Testis (tissue), 3 donors: ENCODE measurements around the gene MPPED1. TPM values are rescaled to one million over a fixed set of nuclear protein-coding genes. Genes with fewer than 3 reads are reported as not detected.

Experiments
- DNase-seq: peaks from one replicate; pipeline ENCODE4 v3.0.0-alpha.2; 2019
- H3K27ac ChIP-seq, 2 donors: fragments of 200-600 bp; sonication (generic); one replicate each; pipeline ENCODE4 v1.5.1; 2019
- H3K27me3 ChIP-seq: fragments of 200-600 bp; sonication (generic); one replicate; pipeline ENCODE4 v1.5.1; 2019
- H3K36me3 ChIP-seq: fragments of 200-600 bp; sonication (generic); one replicate; pipeline ENCODE4 v1.5.1; 2017; ENCODE audit warnings: low read depth; ENCODE audit errors: missing control alignments
- H3K4me1 ChIP-seq: fragments of 200-600 bp; sonication (generic); one replicate; pipeline ENCODE4 v1.5.1; 2019
- H3K4me3 ChIP-seq, 2 donors: fragments of 200-600 bp; sonication (generic); one replicate each; pipeline ENCODE4 v1.5.1; 2017 to 2019
- H3K9me3 ChIP-seq: fragments of 200-600 bp; sonication (generic); one replicate; pipeline ENCODE4 v1.5.1; 2017
- CTCF ChIP-seq, 3 experiments: fragments of 450-650 bp in 2 of 3; fragments of 200-600 bp in 1 of 3; sonication (generic) in 1 of 3; IDR thresholded peaks; one replicate each; pipeline ENCODE4 v1.5.1; 2016 to 2019; ENCODE audit warnings: antibody characterized with exemption in 3 of 3, mild to moderate bottlenecking in 2 of 3, moderate library complexity in 1 of 3
- POLR2A ChIP-seq: fragments of 450-650 bp; IDR thresholded peaks from one replicate; pipeline ENCODE4 v1.6.1; 2017; ENCODE audit warnings: antibody characterized with exemption, mild to moderate bottlenecking, moderate library complexity
- WGBS, 2 donors: methylation state at CpG; one replicate each; pipeline ENCODE4 v1.1.5; 2018; 5-methylcytosine and 5-hydroxymethylcytosine counted together
- intact Hi-C: fragments of 100-400 bp; cut with DNase I; formaldehyde crosslinking; loops from one replicate; pipeline ENCODE4 v1.15.1; 2023; ENCODE audit warnings: low total_unique reads
- polyA plus RNA-seq: library from polyadenylated mRNA; stranded (reverse); fragments of 350-450 nt; fragmentation: Illumina TruSeq; extraction: RNeasy Lipid Tissue Mini Kit (QIAGEN cat#74804); gene quantifications from one replicate; pipeline ENCODE4 v1.2.3, GENCODE V29; 2014; ENCODE audit warnings: low read depth, low replicate concordance; ENCODE audit not compliant: insufficient read depth
- total RNA-seq, 2 donors: library from RNA; depleted of rRNA; stranded (reverse); fragments of >200 nt; gene quantifications; one replicate each; pipeline ENCODE4 v1.2.3, GENCODE V29; 2016

MPPED1 gene
- total and polyA plus RNA-seq, 3 donors from 2014 or later: 1.3 to 5.9 (median 4.1) TPM

- DNase-seq: no peak
- no peak overlapping the region for H3K4me3 ChIP-seq
- 88 to 90% methylated on average over 7 of the region's 7 CpGs for WGBS, 2 donors
Measured at GRCh38 chr22:43479301-43479950, 67.6 kb downstream of the MPPED1 start.

GRCh38 chr22:43479962-43480361 is 68.1 kb downstream of the MPPED1 start:
- Histone ChIP-seq H3K27me3 (no peaks in the 10 kb centered on the region), H3K27ac (no peak overlapping the region), H3K4me3 (no peak overlapping the region), H3K4me1 (peaks cover 11% of the 10 kb centered on the region), H3K36me3 (no peaks in the 10 kb centered on the region), H3K9me3 (no peaks in the 10 kb centered on the region)
- WGBS, 2 donors: 88 to 94% methylated on average over 6 to 7 of the region's 7 CpGs
- intact Hi-C loops: no loop called here
- no peak for TF ChIP-seq CTCF (IDR thresholded peaks at IDR 0.05)
- no peak for TF ChIP-seq POLR2A
- DNase-seq: no peak

More at GRCh38 chr22:43479301-43479950, 67.6 kb downstream of the MPPED1 start:
- Histone ChIP-seq H3K4me1 (peaks cover 11% of the 10 kb centered on the region), H3K9me3 (no peaks in the 10 kb centered on the region), H3K36me3 (no peaks in the 10 kb centered on the region), H3K27me3 (no peaks in the 10 kb centered on the region), H3K27ac (no peak overlapping the region)
- intact Hi-C loops: no loop called here
- TF ChIP-seq POLR2A (no peak), CTCF (IDR thresholded peaks at IDR 0.05) (no peak)

- intact Hi-C loops: no loop called here
- Histone ChIP-seq H3K36me3 (no peaks in the 10 kb centered on the region), H3K9me3 (no peaks in the 10 kb centered on the region), H3K4me1 (peaks cover 11% of the 10 kb centered on the region), H3K27ac (no peak overlapping the region), H3K4me3 (no peak overlapping the region), H3K27me3 (no peaks in the 10 kb centered on the region)
- DNase-seq: no peak
- TF ChIP-seq POLR2A (no peak), CTCF (IDR thresholded peaks at IDR 0.05) (no peak)
- WGBS, 2 donors: 41 to 56% methylated on average over 18 of the region's 18 CpGs
Measured at GRCh38 chr22:43481568-43482317, 69.9 kb downstream of the MPPED1 start.

GRCh38 chr22:43482318-43482625 is 70.5 kb downstream of the MPPED1 start:
- H3K4me1 ChIP-seq: peaks cover 11% of the 10 kb centered on the region
- DNase-seq: peak; percentile 43
- WGBS, 2 donors: 33 to 38% methylated on average over 7 to 8 of the region's 8 CpGs
- TF ChIP-seq CTCF (IDR thresholded peaks at IDR 0.05): no peak
- no peak for TF ChIP-seq POLR2A
- intact Hi-C loops: no loop called here
- no peak overlapping the region for H3K27ac ChIP-seq
- no peak overlapping the region for H3K4me3 ChIP-seq
- no peaks in the 10 kb centered on the region for H3K9me3 ChIP-seq
- H3K27me3 ChIP-seq: no peaks in the 10 kb centered on the region
- H3K36me3 ChIP-seq: no peaks in the 10 kb centered on the region

GRCh38 chr22:43483266-43483665 is 71.5 kb downstream of the MPPED1 start:
- WGBS, 2 donors: 85 to 93% methylated on average over 13 of the region's 13 CpGs
- Histone ChIP-seq H3K4me1 (peaks cover 19% of the 10 kb centered on the region), H3K4me3 (no peak overlapping the region), H3K27me3 (no peaks in the 10 kb centered on the region), H3K36me3 (no peaks in the 10 kb centered on the region), H3K27ac (no peak overlapping the region), H3K9me3 (no peaks in the 10 kb centered on the region)
- TF ChIP-seq POLR2A (no peak), CTCF (IDR thresholded peaks at IDR 0.05) (no peak)
- intact Hi-C loops: no loop called here
- DNase-seq: no peak
